NOMO-1 treated with dmso at 0.1 percent for 144 hours (cell line): ENCODE data around the gene HOXB9.
A peak's percentile ranks its signal among the peaks of the same experiment; 100 is the strongest.

Source experiments
- DNase-seq: peaks from one replicate; lab custom pipeline; 2025; ENCODE audit not compliant: unreplicated experiment; lab: John Stamatoyannopoulos, UW

The HOXB9 gene

GRCh38 chr17:48624544-48625494, 1.3 kb downstream of the HOXB9 start:
- no peak for DNase-seq

DNA sequence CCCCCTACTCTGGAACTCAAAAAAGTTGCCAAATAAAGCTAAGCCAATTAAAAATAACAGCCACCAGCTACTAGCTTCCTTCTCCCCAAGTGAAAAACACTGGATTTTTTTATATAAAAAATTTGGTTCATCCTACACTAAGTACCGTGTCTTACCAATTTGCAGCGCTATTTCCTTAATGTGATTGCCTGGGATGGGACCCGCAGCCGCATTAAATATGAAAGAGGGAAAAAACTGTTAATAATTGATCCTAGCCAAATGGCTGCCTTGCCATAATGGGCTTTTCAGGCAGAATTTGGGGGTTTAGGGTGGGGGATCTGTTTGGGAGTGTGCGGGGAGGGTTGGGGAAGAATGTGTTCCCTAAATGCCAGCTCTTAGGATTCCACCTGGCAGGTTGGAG, 2.0 kb downstream of the HOXB9 start:
- no peak for DNase-seq

DNA sequence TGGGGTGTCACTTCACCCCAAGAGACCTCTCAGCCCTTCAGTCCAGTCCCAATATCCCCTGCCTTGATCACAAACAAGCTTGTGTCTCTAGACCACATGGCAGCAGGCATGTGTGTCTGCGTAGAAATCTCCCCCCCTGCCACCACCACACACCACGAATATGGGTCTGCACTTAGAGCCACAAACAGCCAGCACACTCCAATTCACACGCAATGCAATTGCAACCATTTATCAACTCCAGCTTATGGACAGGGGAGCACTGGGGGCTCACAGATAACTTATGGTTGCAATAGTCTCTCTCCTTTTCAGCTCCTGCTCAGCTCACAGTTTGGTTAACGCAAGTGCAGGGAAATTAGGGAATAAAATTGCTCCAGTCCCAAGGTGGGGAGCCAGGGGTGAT, 2.6 kb downstream of the HOXB9 start:
- DNase-seq, result no peak

- DNase-seq, result no peak
These were observed 3.3 kb downstream of the HOXB9 start for GRCh38 chr17:48622857-48623256.

GRCh38 chr17:48621410-48622392, 4.5 kb downstream of the HOXB9 start:
- no peak for DNase-seq

GRCh38 chr17:48620461-48621139, 5.6 kb downstream of the HOXB9 start:
- no peak for DNase-seq

DNA sequence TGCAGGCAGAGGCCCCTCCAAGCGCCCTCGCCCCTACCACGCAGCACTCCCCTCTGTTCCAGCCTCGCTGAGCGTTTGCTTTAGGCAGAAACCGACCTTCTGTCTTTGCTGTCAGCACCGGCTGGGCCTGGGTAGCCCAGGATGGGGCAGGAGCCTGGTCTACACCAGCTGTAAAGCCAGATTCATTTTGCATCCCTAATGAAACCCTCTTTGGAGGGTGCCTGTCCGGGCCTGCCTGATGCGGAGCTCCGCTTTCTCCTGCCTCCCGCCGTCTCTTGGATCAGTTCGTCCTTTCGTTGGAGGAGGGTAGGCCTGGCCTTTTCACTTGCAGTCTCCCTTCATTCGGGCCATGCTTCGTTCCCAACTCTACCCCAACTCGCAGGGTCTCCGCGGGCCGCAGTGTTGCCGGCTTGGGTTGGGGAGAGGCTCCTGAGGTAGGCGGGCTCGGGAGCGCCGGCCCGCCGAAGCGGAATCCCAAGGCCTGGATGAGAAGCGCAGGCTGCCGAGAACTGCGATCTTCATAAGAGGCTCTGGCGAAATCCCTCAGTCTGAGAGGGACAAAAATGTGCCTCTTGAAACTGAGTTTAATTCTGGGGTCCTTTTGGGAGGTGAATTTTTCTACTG, 6.2 kb downstream of the HOXB9 start:
- DNase-seq, result no peak

GRCh38 chr17:48618256-48618896, 7.8 kb downstream of the HOXB9 start:
- peak; percentile 67 for DNase-seq

DNA sequence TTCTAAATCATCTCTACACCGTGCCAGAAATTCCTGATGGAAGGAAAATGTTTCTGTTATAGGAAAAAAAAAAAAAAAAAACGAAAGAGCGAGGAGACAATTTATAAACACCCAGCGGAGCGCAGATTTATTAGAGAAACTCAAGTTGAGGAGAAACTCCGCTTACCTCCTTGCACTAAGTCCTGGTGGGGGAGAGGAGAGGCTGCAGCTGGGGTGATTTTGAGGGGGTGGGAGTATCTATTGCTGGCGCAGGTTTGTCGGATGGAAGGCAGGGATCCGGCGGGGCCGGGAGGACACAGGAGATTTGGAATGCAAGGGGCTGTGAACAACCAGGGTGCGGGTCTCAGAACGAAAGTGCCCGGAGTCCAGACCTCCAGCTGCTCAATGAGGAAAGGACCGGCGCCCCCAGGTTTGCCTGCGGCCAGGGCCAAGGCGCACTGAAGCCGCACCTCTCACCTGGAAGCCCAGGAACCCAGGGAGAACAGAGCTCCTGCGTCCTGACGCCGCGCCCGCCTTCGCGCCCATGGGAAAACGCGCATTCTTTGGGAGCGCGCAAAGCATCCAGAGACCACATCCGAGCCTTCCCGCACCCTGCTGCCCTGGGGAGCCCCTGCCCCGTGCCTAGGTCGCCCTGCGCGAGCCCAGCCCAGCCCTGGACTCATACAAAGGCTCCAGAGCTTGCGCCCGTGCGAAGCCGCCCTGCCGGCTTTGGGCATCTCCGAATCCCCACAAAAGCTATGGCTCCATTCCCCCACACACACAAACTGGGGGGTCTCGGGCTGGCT, 8.5 kb downstream of the HOXB9 start:
- DNase-seq, result no peak

DNA sequence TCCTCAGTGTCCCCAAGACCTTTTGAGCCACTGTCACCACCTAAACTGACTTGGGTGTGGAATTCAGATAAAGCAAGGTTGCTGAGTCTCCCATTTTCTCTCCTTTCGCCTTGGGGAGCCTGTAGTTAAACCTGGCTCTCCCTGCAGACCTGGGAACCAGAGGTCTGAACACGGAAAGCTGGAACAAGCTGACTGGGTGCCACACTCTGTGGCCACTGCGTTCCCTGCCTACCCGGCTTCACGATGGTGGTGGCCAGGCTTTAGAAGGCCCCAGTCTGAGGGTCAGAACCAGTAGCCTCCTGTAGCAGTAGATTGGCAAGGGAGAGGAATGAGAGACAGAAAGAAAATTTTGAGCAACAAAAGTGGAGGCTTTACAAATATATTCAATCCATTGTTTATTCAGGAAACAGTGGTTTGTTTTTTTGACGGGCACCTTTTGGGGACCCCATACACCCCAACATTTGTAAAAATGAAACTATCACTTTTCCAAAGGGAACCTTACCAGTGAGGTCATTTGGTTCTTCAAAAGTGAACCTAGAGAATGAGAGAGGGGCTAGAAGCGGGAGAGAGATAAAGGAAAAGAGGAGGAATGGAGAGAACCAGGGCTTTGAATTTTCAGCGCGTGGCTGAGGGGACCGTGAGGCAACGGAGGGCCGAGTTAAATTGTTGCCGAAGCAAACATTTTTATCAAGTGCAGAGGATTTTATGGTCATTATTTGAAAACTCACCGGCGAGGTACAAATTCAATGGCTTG, 9.3 kb downstream of the HOXB9 start:
- DNase-seq, result no peak

- DNase-seq, result no peak
These were observed 10.0 kb downstream of the HOXB9 start for GRCh38 chr17:48615963-48616716.

DNA sequence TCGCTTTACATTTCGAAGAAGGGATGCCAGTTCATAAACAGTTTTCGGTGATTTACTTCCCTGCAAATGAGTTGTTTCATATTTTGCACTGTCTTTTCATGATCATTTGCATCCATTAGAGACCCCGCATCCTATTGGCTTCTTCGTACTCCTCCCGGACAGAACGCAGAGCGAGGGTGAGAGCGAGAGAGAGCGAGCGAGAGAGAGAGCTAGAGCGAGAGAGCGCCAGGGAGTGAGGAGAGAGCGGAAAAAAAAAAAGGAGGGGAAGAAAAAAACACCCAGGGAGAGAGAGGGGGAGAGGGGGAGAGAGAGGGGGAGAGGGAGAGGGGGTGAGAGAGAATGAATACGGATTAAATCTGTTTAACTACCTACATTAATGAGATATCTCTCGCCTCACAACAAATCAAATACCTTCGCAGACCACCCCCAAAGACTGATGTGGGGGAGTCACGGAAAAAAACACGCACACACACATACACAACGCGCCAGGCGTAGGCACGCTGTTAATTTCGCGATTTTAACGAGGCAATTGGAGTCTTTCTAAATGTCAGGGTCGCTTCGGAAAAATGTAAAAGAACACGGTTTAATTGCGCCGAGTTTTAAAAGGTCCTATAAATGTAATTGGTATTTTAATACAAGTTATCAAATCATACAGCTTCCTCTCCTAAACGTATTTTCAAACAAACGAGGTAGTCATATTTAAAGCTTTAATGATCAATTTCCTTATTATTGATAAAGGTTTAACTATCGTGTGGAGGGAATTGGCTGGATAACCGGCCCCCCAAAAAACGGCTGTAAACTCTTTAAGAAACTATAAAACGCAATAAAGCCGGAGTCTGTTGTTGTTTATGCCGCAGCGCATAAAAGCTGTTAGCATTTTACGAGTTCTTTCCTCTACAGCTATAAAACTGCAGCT, 10.9 kb downstream of the HOXB9 start, which contains the start of gene HOXB8:
HOXB8 (minus strand) TSS at position 246 of the 916 bp plus-strand sequence. CDS start 588 bp downstream, outside the sequence.
- DNase-seq, result no peak

- no peak for DNase-seq
These were observed 12.1 kb downstream of the HOXB9 start for GRCh38 chr17:48613862-48614694.

DNA sequence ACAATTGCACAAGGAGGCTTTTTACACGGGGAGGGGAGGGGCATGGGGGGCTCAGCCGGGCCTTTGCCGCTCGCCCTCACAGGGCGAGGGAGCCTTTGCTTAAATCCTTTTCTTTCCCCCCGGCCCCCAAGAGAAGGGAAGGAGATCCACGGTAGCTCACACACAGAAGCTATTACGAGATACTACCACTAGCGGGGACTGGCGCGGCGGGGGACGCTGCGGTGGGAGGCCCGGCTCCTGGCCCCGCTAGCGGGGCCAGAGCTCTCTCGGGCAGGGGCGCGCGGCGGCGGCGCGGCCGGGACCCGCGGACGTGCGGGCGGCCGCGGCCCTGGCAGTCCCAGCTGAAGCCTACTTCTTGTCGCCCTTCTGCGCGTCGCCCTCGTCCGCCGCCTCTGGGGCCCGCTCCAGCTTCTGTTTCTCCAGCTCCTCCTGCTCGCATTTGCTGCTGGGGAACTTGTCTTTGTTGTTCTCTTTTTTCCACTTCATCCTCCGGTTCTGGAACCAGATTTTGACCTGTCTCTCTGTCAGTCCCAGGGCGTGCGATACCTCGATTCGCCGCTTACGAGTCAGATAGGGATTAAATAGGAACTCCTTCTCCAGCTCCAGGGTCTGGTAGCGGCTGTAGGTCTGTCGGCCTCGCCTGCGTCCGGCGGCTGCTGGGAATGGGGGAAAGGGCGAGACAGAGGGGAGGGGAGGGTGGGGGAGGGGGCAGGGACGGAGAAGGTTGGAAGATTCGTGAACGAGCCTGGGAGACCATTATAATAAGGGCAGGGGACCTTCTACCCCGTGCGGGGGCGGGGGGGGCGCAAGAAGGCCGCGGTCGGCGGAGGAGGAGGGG, 13.1 kb downstream of the HOXB9 start:
- DNase-seq, result no peak

GRCh38 chr17:48612456-48612853, 13.7 kb downstream of the HOXB9 start:
- DNase-seq, result no peak
